ENCODE data around the gene LAMA3. TPM values are rescaled to one million over a fixed set of nuclear protein-coding genes. Genes with fewer than 3 reads are reported as not detected.

LAMA3 gene
- total and polyA plus RNA-seq, 4 donors = 0.26 to 3.9 (median 0.37) TPM

- H3K27ac ChIP-seq (ENCODE audit: low read depth in 1 of 2, low read length in 2 of 2) = no peak overlapping the region
- H3K27me3 ChIP-seq (ENCODE audit: control insufficient read depth in 4 of 4, insufficient read depth in 4 of 4, low read length in 3 of 4) = no peaks in the 10 kb centered on the region
- H3K4me1 ChIP-seq (ENCODE audit: control insufficient read depth in 4 of 4, insufficient read depth in 4 of 4, low read length in 3 of 4) = no peaks in the 10 kb centered on the region
- no peaks in the 10 kb centered on the region for H3K36me3 ChIP-seq (ENCODE audit: control insufficient read depth in 4 of 4, insufficient read depth in 3 of 4, low read depth in 1 of 4, low read length in 3 of 4)
- H3K9ac ChIP-seq (ENCODE audit: low read depth in 1 of 2, low read length in 2 of 2) = no peak overlapping the region
- TF ChIP-seq RAD21 (IDR thresholded peaks at IDR 0.05) = peak; percentile 86 to 92
- TF ChIP-seq EGR1 (IDR thresholded peaks at IDR 0.05; ENCODE audit: low read depth in 2 of 2) = no peak
- TF ChIP-seq RXRA (IDR thresholded peaks at IDR 0.05) = peak in 1 of 2 donors; percentile 20
- no peak for TF ChIP-seq TAF1 (conservative IDR thresholded peaks at IDR 0.05)
- no peak for TF ChIP-seq SP1 (IDR thresholded peaks at IDR 0.05)
- no peak for TF ChIP-seq FOXA2 (IDR thresholded peaks at IDR 0.05)
- TF ChIP-seq CTCF (IDR thresholded peaks at IDR 0.05; ENCODE audit: low read depth, low read length, missing input control) = peak; percentile 84
- peak; percentile 10 to 37 for TF ChIP-seq HNF4A (conservative IDR thresholded peaks at IDR 0.05)
- peak; percentile 19 for TF ChIP-seq HNF4G (IDR thresholded peaks at IDR 0.05)
- TF ChIP-seq, protein P1, sequence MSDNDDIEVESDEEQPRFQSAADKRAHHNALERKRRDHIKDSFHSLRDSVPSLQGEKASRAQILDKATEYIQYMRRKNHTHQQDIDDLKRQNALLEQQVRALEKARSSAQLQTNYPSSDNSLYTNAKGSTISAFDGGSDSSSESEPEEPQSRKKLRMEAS (IDR thresholded peaks at IDR 0.05) = no peak
- TF ChIP-seq, protein P2, sequence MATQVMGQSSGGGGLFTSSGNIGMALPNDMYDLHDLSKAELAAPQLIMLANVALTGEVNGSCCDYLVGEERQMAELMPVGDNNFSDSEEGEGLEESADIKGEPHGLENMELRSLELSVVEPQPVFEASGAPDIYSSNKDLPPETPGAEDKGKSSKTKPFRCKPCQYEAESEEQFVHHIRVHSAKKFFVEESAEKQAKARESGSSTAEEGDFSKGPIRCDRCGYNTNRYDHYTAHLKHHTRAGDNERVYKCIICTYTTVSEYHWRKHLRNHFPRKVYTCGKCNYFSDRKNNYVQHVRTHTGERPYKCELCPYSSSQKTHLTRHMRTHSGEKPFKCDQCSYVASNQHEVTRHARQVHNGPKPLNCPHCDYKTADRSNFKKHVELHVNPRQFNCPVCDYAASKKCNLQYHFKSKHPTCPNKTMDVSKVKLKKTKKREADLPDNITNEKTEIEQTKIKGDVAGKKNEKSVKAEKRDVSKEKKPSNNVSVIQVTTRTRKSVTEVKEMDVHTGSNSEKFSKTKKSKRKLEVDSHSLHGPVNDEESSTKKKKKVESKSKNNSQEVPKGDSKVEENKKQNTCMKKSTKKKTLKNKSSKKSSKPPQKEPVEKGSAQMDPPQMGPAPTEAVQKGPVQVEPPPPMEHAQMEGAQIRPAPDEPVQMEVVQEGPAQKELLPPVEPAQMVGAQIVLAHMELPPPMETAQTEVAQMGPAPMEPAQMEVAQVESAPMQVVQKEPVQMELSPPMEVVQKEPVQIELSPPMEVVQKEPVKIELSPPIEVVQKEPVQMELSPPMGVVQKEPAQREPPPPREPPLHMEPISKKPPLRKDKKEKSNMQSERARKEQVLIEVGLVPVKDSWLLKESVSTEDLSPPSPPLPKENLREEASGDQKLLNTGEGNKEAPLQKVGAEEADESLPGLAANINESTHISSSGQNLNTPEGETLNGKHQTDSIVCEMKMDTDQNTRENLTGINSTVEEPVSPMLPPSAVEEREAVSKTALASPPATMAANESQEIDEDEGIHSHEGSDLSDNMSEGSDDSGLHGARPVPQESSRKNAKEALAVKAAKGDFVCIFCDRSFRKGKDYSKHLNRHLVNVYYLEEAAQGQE (IDR thresholded peaks at IDR 0.05) = no peak
- no peak for TF ChIP-seq NR2F2 (IDR thresholded peaks at IDR 0.05)
- no peak for TF ChIP-seq YY1 (IDR thresholded peaks at IDR 0.05)
- 32% methylated on average over 10 of the region's 10 CpGs for WGBS
- DNase-seq (ENCODE audit: low spot score) = peak; percentile 74
- no peaks in the 10 kb centered on the region for H3K9me3 ChIP-seq (ENCODE audit: control insufficient read depth in 4 of 4, low read length in 3 of 4)
- H3K4me3 ChIP-seq (ENCODE audit: low read depth in 1 of 3, low read length in 3 of 3) = no peak overlapping the region
Observed at GRCh38 chr18:23918395-23919032, 229.3 kb downstream of the LAMA3 start.

DNA sequence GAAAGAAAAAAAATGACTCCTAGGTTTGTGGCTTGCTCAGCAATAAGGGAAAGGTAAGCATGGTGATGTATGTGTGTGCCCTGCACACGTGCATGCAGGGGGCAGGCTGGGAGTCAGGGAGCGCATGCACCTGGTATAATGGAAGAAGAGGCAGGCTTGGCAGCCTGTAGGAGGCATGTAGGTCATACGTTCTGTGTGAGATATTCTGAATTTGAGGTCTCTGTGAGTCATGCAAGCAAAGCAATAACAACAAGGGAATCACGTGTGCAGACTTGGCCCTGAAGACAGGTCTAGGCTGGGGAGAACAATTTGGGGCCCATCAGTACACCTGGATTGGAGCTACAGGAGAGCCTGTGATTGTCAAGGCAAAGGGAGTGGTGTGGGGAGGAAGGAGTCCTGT is 230.8 kb downstream of the LAMA3 start:
- Histone ChIP-seq H3K27ac (ENCODE audit: low read depth in 1 of 2, low read length in 2 of 2) (no peak overlapping the region), H3K36me3 (ENCODE audit: control insufficient read depth in 4 of 4, insufficient read depth in 3 of 4, low read depth in 1 of 4, low read length in 3 of 4) (no peaks in the 10 kb centered on the region), H3K27me3 (ENCODE audit: control insufficient read depth in 4 of 4, insufficient read depth in 4 of 4, low read length in 3 of 4) (no peaks in the 10 kb centered on the region), H3K9ac (ENCODE audit: low read depth in 1 of 2, low read length in 2 of 2) (no peak overlapping the region), H3K9me3 (ENCODE audit: control insufficient read depth in 4 of 4, low read length in 3 of 4) (no peaks in the 10 kb centered on the region), H3K4me1 (ENCODE audit: control insufficient read depth in 4 of 4, insufficient read depth in 4 of 4, low read length in 3 of 4) (no peaks in the 10 kb centered on the region), H3K4me3 (ENCODE audit: low read depth in 1 of 3, low read length in 3 of 3) (no peak overlapping the region)
- no peak for DNase-seq (ENCODE audit: low spot score)
- 84% methylated on average over 4 of the region's 4 CpGs for WGBS
- TF ChIP-seq HNF4G (IDR thresholded peaks at IDR 0.05) = no peak
- TF ChIP-seq ZBTB33 (IDR thresholded peaks at IDR 0.05) = no peak
- TF ChIP-seq FOXA2 (IDR thresholded peaks at IDR 0.05) = no peak
- no peak for TF ChIP-seq TAF1 (conservative IDR thresholded peaks at IDR 0.05)
- no peak for TF ChIP-seq SP1 (IDR thresholded peaks at IDR 0.05)
- TF ChIP-seq, protein P1 (IDR thresholded peaks at IDR 0.05) = no peak
- no peak for TF ChIP-seq NR2F2 (IDR thresholded peaks at IDR 0.05)
- no peak for TF ChIP-seq RXRA (IDR thresholded peaks at IDR 0.05)
- TF ChIP-seq CTCF (IDR thresholded peaks at IDR 0.05; ENCODE audit: low read depth, low read length, missing input control) = no peak
- TF ChIP-seq, protein P2 (IDR thresholded peaks at IDR 0.05) = no peak
- TF ChIP-seq, protein P3, sequence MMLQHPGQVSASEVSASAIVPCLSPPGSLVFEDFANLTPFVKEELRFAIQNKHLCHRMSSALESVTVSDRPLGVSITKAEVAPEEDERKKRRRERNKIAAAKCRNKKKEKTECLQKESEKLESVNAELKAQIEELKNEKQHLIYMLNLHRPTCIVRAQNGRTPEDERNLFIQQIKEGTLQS (IDR thresholded peaks at IDR 0.05) = no peak
- no peak for TF ChIP-seq FOXA1 (IDR thresholded peaks at IDR 0.05)
- no peak for TF ChIP-seq YY1 (IDR thresholded peaks at IDR 0.05)
- TF ChIP-seq JUND (IDR thresholded peaks at IDR 0.05) = no peak
